Ishikawa (cell line): Measurements from ENCODE around the gene IMMP2L.

ENCODE experiments used
- CEBPB ChIP-seq: IDR thresholded peaks from 2 replicates; pipeline ENCODE4 v1.6.1; 2012
- CREB1 ChIP-seq: IDR thresholded peaks from 2 replicates; pipeline ENCODE4 v1.6.1; 2012; ENCODE audit warnings: low read depth
- EGR1 ChIP-seq: IDR thresholded peaks from 2 replicates; pipeline ENCODE4 v1.6.1; 2012
- EP300 ChIP-seq: IDR thresholded peaks from 2 replicates; pipeline ENCODE4 v1.6.1; 2012; ENCODE audit warnings: borderline replicate concordance
- FOXM1 ChIP-seq: IDR thresholded peaks from 2 replicates; pipeline ENCODE4 v1.6.1; 2012; ENCODE audit warnings: low read depth, borderline replicate concordance
- NFIC ChIP-seq: IDR thresholded peaks from 2 replicates; pipeline ENCODE4 v1.6.1; 2012
- RAD21 ChIP-seq: IDR thresholded peaks from 2 replicates; pipeline ENCODE4 v1.6.1; 2012; ENCODE audit warnings: low read depth
- REST ChIP-seq: IDR thresholded peaks from 2 replicates; pipeline ENCODE4 v1.6.1; 2012; ENCODE audit warnings: low read depth, mild to moderate bottlenecking
- TAF1 ChIP-seq: IDR thresholded peaks from 2 replicates; pipeline ENCODE4 v1.6.1; 2012; ENCODE audit warnings: low read depth, mild to moderate bottlenecking
- TCF12 ChIP-seq: IDR thresholded peaks from 2 replicates; pipeline ENCODE4 v1.6.1; 2012; ENCODE audit warnings: low read depth
- TEAD4 ChIP-seq: IDR thresholded peaks from 2 replicates; pipeline ENCODE4 v1.6.1; 2012
- USF1 ChIP-seq: IDR thresholded peaks from 2 replicates; pipeline ENCODE4 v1.6.1; 2012
- YY1 ChIP-seq: IDR thresholded peaks from 2 replicates; pipeline ENCODE4 v1.6.1; 2012; ENCODE audit warnings: low read depth
- ZBTB7A ChIP-seq: IDR thresholded peaks from 2 replicates; pipeline ENCODE4 v1.6.1; 2012; ENCODE audit warnings: low read depth
- TF ChIP-seq, protein P1 (sequence below): IDR thresholded peaks from 2 replicates; pipeline ENCODE4 v1.6.1; 2012

The IMMP2L gene

GRCh38 chr7:111380945-111381344 lies 181.3 kb downstream of the IMMP2L start:
- no peak for TF ChIP-seq EP300
- TF ChIP-seq TEAD4, result no peak
- TF ChIP-seq EGR1, result no peak
- no peak for TF ChIP-seq YY1
- TF ChIP-seq, protein P1, sequence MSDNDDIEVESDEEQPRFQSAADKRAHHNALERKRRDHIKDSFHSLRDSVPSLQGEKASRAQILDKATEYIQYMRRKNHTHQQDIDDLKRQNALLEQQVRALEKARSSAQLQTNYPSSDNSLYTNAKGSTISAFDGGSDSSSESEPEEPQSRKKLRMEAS, result no peak
- TF ChIP-seq REST, result no peak
- TF ChIP-seq TAF1, result no peak
- TF ChIP-seq CEBPB, result no peak
- TF ChIP-seq USF1, result no peak
- TF ChIP-seq FOXM1, result no peak
- no peak for TF ChIP-seq CREB1
- no peak for TF ChIP-seq TCF12
- TF ChIP-seq NFIC, result no peak
- no peak for TF ChIP-seq RAD21
- no peak for TF ChIP-seq ZBTB7A

DNA sequence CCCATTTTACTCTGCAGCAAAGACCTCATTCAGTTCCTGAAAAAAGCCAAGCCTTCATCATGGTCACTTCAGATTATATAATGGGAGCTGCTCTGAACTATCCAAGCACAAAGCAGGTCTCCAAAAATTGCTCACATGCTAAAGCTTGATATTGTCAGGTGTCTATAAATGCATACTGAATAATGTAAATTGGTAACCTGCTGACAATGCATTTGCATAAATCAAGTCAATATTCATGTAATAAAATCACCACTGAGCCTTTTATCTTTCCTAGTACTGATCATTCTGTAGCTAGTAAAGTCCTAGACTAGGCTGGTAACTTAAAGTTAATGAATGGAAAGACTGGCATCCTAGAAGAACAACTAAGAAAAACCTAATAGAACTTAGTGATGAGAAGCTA lies 188.3 kb downstream of the IMMP2L start:
- TF ChIP-seq CEBPB (no peak), TEAD4 (no peak), ZBTB7A (no peak), TAF1 (no peak), TCF12 (no peak), NFIC (no peak), USF1 (no peak), REST (no peak), RAD21 (no peak), CREB1 (no peak), FOXM1 (no peak), YY1 (no peak), EP300 (no peak), EGR1 (no peak)
- TF ChIP-seq, protein P1, result no peak

GRCh38 chr7:111371437-111371836 lies 190.9 kb downstream of the IMMP2L start:
- no peak for TF ChIP-seq RAD21
- no peak for TF ChIP-seq EGR1
- TF ChIP-seq NFIC, result no peak
- no peak for TF ChIP-seq REST
- TF ChIP-seq ZBTB7A, result no peak
- no peak for TF ChIP-seq USF1

DNA sequence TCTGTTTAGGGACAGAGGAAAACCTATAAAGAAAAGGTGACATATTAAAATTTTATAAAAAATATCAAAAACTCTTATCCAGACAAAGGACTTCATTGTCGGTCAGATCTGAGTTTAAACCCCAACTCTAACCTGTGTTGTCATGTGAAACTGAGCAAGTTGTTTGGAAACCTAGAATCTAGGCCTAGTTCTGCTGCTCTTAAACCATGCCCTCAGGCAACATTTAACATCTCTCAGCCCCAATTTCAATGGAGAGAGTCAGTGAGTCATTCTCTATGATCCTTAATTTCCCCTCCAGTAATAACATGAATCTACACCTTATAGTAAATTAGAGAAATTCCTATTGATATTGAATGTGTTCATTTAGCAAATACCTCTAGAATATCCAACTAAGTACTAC lies 192.3 kb downstream of the IMMP2L start:
- no peak for TF ChIP-seq TEAD4
- TF ChIP-seq EP300, result no peak
- TF ChIP-seq NFIC, result no peak
- TF ChIP-seq FOXM1, result no peak
- no peak for TF ChIP-seq TCF12
- TF ChIP-seq, protein P1, result no peak
- TF ChIP-seq RAD21, result no peak
- no peak for TF ChIP-seq CEBPB
- TF ChIP-seq REST, result no peak
- no peak for TF ChIP-seq TAF1
- no peak for TF ChIP-seq CREB1
- TF ChIP-seq YY1, result no peak
